ENCODE measurements around the gene TUBA1B.

TUBA1B gene

DNA sequence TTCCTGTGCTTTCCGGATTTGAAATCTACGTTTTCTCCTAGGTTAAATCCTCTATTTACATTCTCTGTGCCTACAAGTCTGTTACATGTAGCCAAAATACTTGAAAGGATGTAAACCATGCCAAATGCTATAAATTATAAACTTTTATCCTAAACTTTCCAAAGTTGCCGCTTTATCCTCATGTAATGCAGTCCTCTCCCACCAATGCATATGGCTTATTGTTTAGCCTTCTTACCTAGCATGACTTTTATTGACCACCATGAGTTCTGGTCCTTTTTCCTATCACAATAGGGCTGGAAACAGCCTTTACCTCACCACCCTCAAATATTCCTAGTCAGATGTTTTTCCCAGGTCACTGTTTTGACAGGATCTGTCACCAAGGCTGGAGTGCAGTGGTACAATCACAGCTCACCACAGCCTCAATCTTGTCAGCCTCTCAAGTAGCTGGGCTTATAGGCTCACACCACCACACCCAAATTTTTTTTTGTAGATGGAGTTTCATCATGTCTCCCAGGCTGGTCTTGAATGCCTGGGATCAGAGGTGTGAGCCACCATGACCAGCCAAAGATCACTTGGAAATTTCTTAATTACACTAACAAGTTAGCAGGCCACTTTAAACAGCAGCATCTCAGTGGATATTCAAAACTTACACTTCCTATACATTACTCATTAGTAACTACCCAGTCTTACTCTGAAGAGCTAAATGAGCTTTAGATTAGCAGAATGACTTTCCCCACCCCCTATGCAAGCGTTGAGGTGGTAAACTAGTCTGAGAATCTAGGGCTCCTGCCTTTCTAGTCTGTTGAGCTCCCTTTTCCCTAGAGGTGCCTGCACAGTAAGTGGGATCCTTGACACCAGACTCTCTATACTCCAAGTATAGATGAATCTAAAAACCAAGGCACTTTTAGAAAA lies 4.1 kb downstream of the TUBA1B start:
- DNase-seq = peak; percentile 17

- peak; percentile 66 for DNase-seq
Observed at GRCh38 chr12:49121047-49121696, 10.0 kb downstream of the TUBA1B start.

DNA sequence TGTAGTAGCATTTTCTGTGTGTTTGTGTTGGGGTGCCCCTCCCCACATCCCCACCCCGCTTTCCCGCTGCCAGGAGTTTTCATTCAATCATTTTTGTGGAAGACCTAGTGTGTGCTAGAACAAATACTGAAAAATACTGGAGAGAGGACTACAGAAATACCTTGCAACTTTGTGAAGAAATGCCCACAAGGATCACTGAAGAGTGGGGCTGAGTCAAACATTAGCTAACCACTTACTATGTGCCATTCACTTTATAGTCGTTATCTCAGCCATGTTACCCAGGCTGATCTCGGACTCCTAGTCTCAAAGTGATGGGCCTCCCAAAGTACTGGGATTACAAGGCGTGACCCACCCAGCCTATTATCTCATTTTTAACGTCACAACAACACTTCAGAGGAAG lies 20.0 kb downstream of the TUBA1B start:
- DNase-seq = no peak

DNA sequence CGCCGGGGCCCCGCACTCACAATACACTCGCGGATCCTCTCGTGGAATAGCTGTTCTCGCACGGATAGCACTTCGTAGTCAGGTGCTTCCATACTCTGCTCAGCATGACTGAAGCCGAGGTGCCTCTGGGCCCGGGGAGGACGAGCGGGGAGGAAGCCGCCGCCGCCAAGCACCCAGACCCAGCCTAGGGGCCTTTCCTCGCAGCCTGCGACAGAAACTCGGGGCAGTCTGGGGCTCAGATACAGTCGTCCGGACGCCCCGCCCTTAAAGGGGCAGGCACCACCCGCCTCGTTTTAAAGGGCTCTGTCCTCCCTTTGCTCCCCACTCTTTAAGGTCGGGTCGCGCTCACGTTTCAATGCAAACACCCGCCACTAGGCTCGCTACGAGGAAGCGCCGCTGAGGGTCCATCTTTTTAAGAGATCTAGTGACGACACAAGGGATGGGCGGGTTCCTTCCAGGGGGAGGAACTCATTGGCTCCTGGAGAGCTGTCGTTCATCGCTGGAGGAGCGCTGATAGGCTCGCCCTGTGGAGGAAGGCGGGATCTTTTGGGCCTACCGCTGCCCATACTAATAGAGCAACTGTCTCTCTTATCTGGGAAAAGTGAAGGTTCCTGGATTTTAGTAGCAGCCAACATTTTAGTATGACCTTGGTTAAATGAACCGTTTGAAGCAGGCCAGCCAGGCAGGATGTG lies 20.6 kb downstream of the TUBA1B start, which contains the start of gene LMBR1L:
LMBR1L (minus strand) TSS at position 384 of the 692 bp plus-strand sequence; CDS start at position 92, 292 bp downstream.
- peak; percentile 99 for DNase-seq

DNA sequence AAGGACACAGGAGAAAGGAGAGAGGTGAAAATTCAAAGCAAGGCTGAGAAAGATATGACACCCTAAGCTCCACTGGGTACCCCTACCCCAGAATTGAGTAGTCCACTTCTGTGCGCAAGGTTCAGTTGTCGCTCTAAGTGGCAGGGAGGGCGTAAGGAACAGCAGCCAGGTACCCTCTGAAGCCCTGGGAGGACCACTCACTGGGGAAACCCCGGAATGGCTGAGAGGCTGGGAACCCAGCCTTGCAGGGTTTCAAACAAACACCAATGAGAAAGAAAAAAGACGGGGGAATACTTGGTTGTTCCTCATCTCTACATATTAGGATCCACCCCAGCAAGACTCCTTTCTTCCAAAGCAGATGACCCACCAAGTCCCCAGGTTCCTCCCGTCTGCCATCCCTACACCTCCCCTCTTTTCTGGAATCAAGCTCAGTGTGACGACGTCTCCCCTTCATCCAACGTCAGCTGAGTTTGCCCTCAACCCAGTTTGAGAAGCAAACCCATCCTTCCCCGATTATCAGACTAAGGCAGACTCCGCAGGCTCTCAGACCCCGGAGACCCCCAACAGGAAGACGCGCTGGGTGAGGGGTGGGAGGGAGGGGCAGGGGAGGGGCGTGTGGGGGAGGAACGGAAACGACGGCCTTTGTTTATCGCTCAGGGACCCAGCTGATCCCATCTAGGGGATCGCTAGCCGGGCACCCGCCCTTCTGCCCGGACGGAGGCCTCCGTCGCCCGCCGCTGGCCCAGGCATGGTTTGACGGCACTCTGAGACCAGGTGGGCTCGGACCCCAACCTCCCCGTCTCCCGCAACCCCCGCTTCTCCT lies 21.3 kb downstream of the TUBA1B start:
- DNase-seq = no peak

DNA sequence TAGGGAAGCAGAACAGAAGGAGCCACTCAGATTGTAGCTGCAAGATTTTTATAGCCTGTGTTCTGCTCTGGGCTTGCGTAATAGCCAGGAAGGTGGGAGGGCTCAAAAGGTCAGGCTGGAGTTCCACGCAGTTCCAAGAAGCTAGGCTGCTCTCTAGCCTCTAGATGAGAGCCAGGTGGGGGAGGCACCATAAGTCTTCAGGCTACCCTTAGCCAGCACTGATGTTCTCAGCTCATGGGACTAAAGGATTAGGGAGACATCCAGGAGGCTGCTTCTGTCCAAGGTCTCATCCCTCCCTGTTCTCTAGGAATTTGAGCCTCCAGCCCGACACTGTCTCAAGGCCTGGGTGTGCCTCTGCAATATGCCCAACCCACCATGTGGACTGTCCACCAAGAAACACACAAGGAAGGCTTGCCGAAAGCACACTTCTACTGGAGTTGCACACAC lies 22.2 kb downstream of the TUBA1B start:
- DNase-seq = no peak

- no peak for DNase-seq
Observed at GRCh38 chr12:49105504-49106084, 25.6 kb downstream of the TUBA1B start.

- no peak for DNase-seq
Observed at GRCh38 chr12:49104822-49105221, 26.4 kb downstream of the TUBA1B start.

- DNase-seq = no peak
Observed at GRCh38 chr12:49100380-49100779, 30.8 kb downstream of the TUBA1B start.

GRCh38 chr12:49098703-49099102 lies 32.5 kb downstream of the TUBA1B start:
- DNase-seq = no peak

DNA sequence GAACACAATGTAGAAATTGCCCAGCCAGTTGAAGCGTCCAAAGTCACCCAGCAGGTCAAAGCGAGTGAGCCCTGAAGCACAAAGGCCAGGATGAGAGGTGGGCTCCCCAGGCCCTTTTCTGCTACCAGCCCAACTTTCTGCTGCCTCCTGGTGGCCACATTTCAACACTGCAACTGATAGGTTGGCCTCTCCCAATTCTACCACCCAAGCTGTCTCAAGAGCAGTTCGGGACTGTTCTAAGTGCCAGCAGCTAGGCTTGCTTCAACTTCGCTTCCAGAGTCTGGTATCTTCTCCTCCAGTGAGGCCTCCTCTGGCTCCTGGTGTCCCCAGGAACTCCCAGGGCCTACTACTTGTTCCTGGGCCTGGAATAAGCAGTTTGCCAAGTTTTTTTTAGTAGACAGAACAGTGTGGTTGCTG lies 33.2 kb downstream of the TUBA1B start:
- peak; percentile 33 for DNase-seq

- no peak for DNase-seq
Observed at GRCh38 chr12:49097381-49097780, 33.8 kb downstream of the TUBA1B start.

DNA sequence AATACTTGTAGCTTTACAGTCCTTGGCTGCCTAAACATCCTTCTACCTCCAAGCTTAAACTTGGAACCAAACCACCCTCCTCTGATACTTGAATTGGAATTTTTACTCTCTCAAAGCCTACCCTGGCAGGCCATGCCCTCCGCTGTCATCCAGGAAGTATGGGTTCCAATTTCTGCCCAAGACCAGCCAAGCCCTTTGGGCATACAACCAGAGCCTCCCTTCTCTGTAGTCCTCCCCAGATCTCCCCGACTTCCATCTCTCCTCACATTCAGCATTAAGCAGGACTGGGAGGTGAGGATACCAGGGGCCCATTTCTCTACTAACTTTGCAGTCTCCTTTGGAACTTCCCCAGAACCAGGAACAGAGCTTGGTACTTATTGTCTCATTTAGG lies 36.2 kb downstream of the TUBA1B start:
- no peak for DNase-seq

GRCh38 chr12:49094160-49094974 lies 36.8 kb downstream of the TUBA1B start, which contains the start of gene DHH:
Gene DHH, minus strand, starts transcription at chr12:49094801. Its CDS starts 289 bp downstream, at chr12:49094512.
- no peak for DNase-seq

DNA sequence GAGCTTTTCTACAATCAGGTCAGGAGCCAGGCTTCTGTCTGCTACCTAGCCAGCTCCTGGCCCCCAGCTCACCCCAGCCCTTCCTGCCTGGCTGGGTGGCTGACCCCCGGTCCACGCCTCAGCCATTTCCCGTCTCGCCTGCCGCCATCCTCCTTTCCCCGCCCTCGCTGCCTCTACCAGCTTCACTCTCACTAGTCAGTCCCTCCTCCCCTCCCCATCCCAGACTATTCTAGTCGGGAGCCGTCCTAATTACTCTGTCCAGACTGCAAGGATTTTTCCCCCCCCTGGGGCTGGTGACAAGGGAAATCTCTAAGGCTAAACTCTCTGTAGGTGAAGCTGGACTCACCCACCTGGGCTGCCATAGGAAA lies 37.4 kb downstream of the TUBA1B start:
- DNase-seq = no peak

DNA sequence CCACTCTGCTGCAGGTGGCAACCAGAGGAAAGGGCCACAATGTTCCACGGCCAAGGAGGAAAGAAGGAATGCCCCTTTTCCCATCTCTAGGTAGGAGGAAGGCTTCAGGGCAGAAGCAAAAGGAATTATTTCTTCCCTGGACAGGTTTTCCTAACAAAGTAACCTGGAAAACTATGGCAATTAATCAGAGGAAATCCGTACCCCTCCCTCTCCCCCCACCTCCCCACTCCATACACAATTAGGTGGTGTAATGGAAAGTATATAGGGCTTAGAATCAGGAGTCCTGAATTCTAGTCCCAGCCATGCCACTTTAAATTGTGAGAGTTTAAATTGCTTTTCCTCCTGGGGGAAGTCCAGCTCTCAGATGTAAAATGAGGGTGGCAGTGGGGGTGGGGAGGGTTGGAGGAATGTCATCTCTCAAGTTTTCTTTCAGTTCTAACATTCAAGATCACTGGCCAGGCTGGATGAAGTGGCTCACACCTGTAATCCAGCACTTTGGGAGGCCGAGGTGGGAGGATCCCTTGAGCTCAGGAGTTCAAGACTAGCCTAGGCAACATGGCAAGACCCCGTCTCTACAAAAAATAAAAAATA lies 38.3 kb downstream of the TUBA1B start:
- DNase-seq = no peak

GRCh38 chr12:49092086-49092815 lies 38.9 kb downstream of the TUBA1B start:
- DNase-seq = no peak

DNA sequence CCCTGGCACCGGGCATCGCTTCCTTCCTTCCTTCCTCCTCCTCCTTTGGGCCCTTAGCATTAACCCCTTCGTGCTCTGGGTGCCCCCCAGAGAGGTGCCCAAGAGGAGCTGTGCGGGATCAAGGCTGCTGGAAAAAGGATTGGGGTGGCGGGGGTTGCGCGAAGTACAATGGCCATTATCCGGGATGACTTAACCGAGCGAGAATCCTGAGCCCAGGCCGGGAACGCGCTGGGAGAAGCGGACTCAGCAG lies 39.4 kb downstream of the TUBA1B start:
- peak; percentile 40 for DNase-seq

DNA sequence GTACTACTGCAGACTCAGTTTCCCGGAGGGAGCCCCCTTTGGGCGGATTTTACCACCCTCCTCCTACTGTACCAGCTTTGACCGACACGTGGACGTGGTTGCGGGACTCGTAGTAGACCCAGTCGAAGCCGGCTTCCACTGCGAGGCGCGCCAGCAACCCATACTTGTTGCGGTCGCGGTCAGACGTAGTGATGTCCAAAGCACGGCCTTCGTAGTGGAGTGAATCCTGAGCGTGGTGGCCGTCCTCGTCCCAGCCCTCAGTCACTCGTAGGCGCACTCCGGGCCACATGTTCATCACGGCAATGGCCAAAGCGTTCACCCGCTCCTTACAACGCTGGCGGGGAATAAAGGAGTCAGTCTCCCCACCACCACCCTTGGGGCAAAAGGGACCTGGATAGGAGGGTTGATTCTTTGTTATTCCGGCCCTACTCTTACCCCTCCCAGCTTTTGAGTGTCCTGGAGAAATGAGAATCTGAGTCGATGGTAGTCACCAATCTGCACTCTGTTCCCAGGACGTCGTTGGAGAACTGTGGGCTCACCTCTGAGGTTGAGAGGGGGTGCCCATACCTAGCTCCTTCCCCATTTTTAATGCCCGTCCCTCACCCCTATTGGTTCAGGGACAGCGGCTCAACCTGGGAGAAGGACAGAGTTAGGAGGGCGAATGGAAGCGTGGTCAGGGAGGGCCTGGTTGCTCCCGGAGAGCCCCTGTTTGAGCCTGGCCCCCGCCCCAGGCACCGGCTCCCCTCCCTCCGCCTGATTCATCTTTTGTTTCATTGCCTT lies 39.9 kb downstream of the TUBA1B start:
- DNase-seq = no peak

Measured in fibroblast of skin of back (primary cell).